ENCODE results near the gene PHF8. TPM values are rescaled to one million over a fixed set of nuclear protein-coding genes. Genes with fewer than 3 reads are reported as not detected.

Gene PHF8
- 12.1 and 17.9 TPM in 2 replicates for total RNA-seq

GRCh38 chrX:54044126-54044876 is at the start of gene PHF8:
TSS of gene PHF8 (minus strand) at chrX:54044473. CDS start at chrX:54042728, 1,745 bp downstream.

Other genes starting within 250 kb of the PHF8 start
- gene FAM120C, start 138.8 kb upstream of the PHF8 start, total RNA-seq: 2.5 and 3.5 TPM in 2 replicates